ENCODE data around the gene RNF222. TPM values are rescaled to one million over a fixed set of nuclear protein-coding genes. Genes with fewer than 3 reads are reported as not detected.

RNF222 gene
- total RNA-seq (ENCODE audit: insufficient read depth, low replicate concordance) = not detected

- no peak for DNase-seq (ENCODE audit: low spot score)
These were observed at the start of gene RNF222 for GRCh38 chr17:8397636-8398035. Gene RNF222 (minus strand): TSS chr17:8397827. CDS start chr17:8393461, 4,366 bp downstream.

DNA sequence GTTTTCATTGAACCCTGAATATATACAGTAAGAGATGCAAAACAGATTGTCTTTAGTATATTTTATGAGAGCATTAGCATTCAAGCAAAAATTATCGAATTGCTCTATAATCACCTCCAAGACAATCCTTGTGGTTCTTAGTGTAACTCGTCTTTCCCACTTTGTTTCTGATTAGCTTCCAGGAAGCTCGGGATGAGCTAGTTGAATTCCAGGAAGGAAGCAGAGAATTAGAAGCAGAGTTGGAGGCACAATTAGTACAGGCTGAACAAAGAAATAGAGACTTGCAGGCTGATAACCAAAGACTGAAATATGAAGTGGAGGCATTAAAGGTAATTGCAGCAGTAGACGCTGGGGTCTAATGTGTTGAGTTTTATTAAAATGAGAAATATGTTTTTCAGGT lies 47.9 kb upstream of the RNF222 start:
- DNase-seq (ENCODE audit: low spot score) = no peak

DNA sequence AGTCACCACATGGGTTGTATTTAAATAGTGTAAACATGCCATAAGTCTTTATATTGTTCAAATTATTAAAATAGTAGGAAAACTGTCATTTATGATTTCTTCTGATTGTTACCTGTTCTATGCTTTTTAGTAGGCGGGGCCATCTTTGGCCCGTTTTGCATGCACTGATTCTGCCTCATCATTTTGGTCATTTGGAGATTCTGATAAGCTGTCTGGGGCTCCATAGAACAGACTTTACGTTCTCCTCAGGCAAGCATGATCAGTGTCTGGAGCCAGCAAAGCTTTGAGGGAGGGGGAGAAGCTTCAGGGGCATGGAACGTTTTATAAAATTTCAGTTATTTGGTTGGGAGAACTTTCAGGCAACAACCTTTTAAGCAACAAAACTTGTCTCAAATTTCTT lies 46.9 kb upstream of the RNF222 start:
- DNase-seq (ENCODE audit: low spot score) = no peak

GRCh38 chr17:8443756-8444155 lies 46.1 kb upstream of the RNF222 start:
- no peak for DNase-seq (ENCODE audit: low spot score)

- DNase-seq (ENCODE audit: low spot score) = no peak
These were observed 44.7 kb upstream of the RNF222 start for GRCh38 chr17:8442310-8442709.

- DNase-seq (ENCODE audit: low spot score) = no peak
These were observed 44.1 kb upstream of the RNF222 start for GRCh38 chr17:8441690-8442089.

DNA sequence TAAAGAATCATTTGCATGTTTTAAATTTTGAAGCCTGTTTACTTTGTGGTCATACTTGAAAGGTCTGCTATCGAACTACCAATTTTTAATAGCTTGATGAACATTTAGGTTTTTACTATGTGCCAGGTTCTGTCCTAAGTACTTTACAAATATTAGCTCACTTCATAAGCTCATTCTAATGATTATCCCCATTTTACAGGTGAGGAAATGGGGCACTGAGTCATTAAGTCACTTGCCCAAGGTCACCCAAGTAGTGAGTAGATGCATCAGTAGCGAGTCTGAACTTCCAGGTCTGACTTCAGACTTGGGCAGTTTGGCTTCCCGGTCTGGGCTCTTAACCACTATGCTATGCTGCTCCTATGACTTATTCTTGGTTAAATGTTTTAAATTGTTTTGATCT lies 42.1 kb upstream of the RNF222 start:
- no peak for DNase-seq (ENCODE audit: low spot score)

DNA sequence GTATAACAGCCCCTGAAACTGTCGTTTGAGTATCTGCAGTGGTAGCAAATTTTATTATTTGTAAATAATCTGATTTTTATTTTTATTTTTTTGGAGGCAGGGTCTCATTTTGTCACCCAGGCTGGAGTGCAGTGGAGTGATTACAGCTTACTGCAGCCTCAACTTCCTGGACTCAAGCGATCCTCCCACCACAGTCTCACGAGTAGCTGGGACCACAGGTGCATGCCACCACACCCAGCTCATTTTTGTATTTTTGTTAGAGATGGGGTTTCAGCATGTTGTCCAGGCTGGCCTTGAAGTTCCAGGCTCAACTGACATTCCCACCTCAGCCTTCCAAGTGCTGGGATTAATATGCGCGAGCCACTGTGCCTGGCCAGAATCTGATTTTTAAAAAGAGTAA lies 40.8 kb upstream of the RNF222 start:
- no peak for DNase-seq (ENCODE audit: low spot score)

GRCh38 chr17:8436844-8437171 lies 39.2 kb upstream of the RNF222 start:
- no peak for DNase-seq (ENCODE audit: low spot score)

DNA sequence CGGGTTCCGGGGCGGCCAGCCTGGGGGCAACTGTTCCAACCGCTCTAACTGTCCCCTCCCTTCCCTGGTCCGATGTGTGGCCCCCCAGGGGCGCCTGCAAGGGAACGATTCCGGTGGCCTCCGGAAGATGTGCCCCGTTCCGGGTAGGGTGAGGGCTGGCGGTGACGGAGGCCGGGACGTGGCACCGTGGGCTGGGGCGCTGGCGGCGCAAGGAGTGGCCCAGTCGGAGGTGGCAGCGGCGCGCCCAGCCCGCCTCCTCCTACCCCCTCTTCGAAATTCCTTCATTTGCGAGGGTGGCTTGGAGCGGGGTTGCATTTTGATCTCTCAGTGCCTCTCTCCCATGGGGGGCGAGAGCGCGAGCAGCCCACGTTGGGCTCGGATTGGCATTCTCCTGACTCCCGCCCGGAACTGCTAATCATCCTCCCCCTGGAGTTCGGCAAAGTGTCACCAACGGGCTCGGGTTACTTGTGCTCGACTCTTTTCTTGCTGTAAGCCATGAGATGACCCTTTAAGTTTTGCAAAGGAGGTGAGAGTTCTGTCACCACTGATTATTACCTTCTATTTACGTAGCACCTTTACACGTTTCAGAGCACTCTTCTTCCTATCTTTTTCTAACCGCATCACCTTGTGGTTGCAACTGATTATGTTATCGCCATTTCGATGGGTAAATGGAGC lies 38.7 kb upstream of the RNF222 start:
- peak; percentile 67 for DNase-seq (ENCODE audit: low spot score)

DNA sequence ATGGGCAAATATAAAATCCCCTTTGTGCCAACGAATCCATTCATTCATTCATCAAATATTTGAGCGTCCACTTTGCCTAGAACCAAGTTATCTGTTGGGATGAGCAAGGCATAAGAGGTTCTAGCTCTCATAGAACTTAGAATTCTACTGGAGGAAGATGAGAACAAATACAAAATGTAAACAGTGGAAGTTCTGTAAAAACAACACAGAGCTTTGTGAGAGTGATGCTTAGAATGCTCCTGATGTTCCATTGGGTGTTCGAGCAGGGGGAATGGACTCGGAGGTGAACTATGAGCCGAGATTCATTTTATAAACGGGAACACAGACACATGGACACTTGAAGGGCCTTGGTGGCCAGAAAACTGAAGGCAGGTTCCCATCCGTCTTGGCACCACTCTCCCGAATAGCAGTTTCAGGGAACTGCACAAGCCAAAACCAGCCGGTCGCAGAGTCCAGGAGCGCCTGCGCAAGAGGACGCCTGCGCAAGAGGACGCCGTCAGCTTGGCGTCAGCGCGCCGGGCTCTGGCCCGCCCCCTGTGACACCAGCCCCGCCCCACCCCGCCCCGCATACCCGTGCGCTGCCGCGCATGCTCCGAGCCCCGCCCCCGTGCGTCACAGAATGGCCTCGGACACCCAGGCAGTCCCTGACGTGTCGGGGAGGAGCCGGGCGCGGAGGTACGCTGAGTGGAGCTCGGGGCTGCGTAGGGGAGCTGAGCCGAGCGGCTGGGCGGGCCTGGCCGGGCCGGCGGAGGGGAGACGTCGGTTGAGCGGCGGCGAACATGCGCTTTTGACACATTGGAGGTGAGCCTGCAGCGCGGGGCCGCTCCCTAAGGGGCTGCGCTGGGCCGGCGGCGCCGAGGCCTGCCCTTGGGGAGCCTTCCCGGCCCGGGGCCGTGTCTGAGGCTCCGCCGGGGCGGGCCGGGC lies 37.9 kb upstream of the RNF222 start, which contains the start of gene NDEL1:
Gene NDEL1 (plus strand): TSS at position 640 of the 924 bp plus-strand sequence. CDS start 8,388 bp downstream, outside the sequence.
- peak; percentile 99 for DNase-seq (ENCODE audit: low spot score)

DNA sequence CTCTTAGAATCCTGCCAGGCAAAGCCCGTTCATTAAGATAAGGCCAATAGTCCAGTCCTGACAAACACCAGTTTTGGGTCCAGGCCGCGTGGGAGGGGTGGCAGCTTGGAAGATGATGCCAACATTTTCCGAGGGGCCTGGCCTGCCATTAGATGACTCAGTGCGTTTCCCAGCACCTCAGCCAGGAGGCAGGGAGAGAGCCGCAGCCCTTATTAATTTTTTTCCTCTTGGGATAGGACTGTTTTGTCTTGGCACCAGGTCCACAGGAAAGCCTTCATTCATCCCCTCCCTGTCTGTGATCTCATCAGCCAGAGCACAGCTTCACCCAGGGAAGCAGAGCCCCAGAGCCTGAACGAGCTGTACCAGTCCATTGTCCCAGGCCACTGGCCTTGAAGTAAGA lies 33.3 kb upstream of the RNF222 start:
- DNase-seq (ENCODE audit: low spot score) = peak; percentile 47

GRCh38 chr17:8426802-8427201 lies 29.2 kb upstream of the RNF222 start:
- DNase-seq (ENCODE audit: low spot score) = no peak

GRCh38 chr17:8426094-8426720 lies 28.6 kb upstream of the RNF222 start:
- DNase-seq (ENCODE audit: low spot score) = no peak

GRCh38 chr17:8421571-8421970 lies 23.9 kb upstream of the RNF222 start:
- no peak for DNase-seq (ENCODE audit: low spot score)

- DNase-seq (ENCODE audit: low spot score) = peak; percentile 9
These were observed 22.7 kb upstream of the RNF222 start for GRCh38 chr17:8420041-8420934.

GRCh38 chr17:8419305-8419704 lies 21.7 kb upstream of the RNF222 start:
- no peak for DNase-seq (ENCODE audit: low spot score)

GRCh38 chr17:8418471-8418870 lies 20.8 kb upstream of the RNF222 start:
- DNase-seq (ENCODE audit: low spot score) = no peak

DNA sequence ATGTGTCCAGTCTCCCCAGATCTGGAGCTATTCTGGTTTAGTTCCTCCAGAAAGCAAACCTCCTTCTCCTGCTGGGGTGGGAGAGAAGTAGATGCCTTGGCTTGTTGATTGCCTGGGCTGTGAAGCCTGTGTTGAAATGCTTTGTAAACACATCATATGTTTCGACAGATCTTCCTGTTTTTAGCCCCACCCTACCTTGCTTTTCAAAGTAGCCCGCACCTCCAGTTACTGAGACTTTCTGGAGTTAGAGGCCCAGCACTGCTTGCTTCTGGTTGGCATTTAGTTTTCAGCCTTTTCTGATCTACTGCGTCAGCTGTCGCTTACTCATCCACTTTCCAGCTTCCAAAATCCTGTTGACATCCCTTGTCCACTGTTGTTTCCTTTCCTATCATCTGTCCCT lies 20.2 kb upstream of the RNF222 start:
- no peak for DNase-seq (ENCODE audit: low spot score)

DNA sequence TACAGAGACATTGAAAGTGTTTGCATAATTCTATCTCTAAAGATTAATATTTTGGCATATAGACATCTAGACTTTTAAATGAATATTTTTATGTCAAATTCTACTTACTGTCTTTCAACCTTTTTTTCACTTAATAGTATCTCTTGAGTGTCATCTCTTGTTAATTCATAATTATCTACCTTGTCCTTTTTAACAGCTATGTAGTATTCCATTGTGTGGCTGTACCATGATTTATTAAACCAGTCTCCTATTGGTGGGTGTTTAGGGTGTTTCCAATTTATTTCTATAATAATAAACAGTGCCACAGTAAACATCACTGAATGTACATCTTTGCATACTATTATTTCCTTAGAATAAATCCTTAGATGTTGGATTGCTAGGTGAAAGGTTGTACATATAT lies 16.3 kb upstream of the RNF222 start:
- DNase-seq (ENCODE audit: low spot score) = no peak

DNA sequence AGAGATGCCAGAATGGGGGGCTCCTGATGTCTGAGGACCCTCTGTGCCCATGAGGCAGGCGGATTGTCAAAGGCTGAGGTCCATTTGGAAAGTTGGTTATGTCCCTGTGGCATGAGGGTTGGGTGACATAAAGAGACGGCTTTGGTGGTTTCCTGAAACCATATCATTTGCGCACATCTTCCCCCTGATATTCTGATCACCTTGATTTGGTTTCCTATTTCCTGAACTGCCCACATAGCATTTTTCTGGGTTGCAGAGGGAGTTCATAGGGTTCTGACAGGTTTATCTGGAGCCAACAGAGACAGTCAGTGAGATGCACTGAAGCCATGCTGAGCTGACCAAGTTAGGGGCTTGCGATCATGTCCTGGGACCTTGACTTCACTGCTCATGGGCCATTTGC lies 15.7 kb upstream of the RNF222 start:
- DNase-seq (ENCODE audit: low spot score) = no peak

Measured in umbilical cord (tissue), 2 donors.